H1 (cell line): ENCODE measurements around the gene DERL2. TPM values are rescaled to one million over a fixed set of nuclear protein-coding genes. Genes with fewer than 3 reads are reported as not detected.

Experiments used
- HDAC2 ChIP-seq, 2 experiments: fragments of 300-600 bp in 1 of 2; sonication (generic) in 1 of 2; IDR thresholded peaks; 2 replicates each; pipeline ENCODE4 v1.6.1; 2011 to 2012; ENCODE audit warnings: low read depth in 2 of 2, low read length in 2 of 2, mild to moderate bottlenecking in 2 of 2, moderate library complexity in 2 of 2, borderline replicate concordance in 1 of 2, inconsistent platforms in 1 of 2
- NANOG ChIP-seq: IDR thresholded peaks from 2 replicates; pipeline ENCODE4 v1.6.1; 2011; ENCODE audit warnings: low read length, low read depth, mild to moderate bottlenecking, inconsistent platforms; ENCODE audit not compliant: insufficient read depth, poor library complexity, severe bottlenecking
- SRF ChIP-seq: IDR thresholded peaks from 2 replicates; pipeline ENCODE4 v1.6.1; 2011; ENCODE audit warnings: mild to moderate bottlenecking, low read depth, low read length, moderate library complexity
- polyA plus RNA-seq, 7 experiments: library from polyadenylated mRNA; depleted of rRNA in 3 of 7; stranded (reverse) in 5 of 7; unstranded in 2 of 7; fragments of >200 nt in 5 of 7; fragments of 200-250 nt in 2 of 7; gene quantifications; 1 replicate in 5 of 7; 2 replicates in 1 of 7; 4 replicates in 1 of 7; pipeline versions ENCODE4 v1.2.1 to v1.2.3, GENCODE V29; 2011 to 2013; ENCODE audit warnings: missing spikeins in 2 of 7, mixed read lengths in 2 of 7
- total RNA-seq: library from RNA; stranded (reverse); fragmentation: NEBNext Ultra II Directional; extraction: Animal tissue kit (Norgen Biotek cat#: 25700); gene quantifications from 2 replicates; pipeline ENCODE4 v1.2.1, GENCODE V29; 2021
- TF ChIP-seq, protein P1 (sequence below): IDR thresholded peaks from 2 replicates; pipeline ENCODE4 v1.6.1; 2012; ENCODE audit warnings: low read length, inconsistent platforms
- TF ChIP-seq, protein P2 (sequence below): fragments of 300-600 bp; sonication (generic); IDR thresholded peaks from 2 replicates; pipeline ENCODE4 v1.7.1; 2012; ENCODE audit warnings: low read length, moderate library complexity, mild to moderate bottlenecking, inconsistent platforms; ENCODE audit not compliant: insufficient replicate concordance
- TF ChIP-seq, protein P3 (sequence below): IDR thresholded peaks from 2 replicates; pipeline ENCODE4 v1.6.1; 2012; ENCODE audit warnings: inconsistent platforms

DERL2 gene
- total and polyA plus RNA-seq, 2 of the 8 experiments (the other 6 are each of a cell fraction or from before 2014, with no cell fraction given), result 55.3 to 58.4 TPM

DNA sequence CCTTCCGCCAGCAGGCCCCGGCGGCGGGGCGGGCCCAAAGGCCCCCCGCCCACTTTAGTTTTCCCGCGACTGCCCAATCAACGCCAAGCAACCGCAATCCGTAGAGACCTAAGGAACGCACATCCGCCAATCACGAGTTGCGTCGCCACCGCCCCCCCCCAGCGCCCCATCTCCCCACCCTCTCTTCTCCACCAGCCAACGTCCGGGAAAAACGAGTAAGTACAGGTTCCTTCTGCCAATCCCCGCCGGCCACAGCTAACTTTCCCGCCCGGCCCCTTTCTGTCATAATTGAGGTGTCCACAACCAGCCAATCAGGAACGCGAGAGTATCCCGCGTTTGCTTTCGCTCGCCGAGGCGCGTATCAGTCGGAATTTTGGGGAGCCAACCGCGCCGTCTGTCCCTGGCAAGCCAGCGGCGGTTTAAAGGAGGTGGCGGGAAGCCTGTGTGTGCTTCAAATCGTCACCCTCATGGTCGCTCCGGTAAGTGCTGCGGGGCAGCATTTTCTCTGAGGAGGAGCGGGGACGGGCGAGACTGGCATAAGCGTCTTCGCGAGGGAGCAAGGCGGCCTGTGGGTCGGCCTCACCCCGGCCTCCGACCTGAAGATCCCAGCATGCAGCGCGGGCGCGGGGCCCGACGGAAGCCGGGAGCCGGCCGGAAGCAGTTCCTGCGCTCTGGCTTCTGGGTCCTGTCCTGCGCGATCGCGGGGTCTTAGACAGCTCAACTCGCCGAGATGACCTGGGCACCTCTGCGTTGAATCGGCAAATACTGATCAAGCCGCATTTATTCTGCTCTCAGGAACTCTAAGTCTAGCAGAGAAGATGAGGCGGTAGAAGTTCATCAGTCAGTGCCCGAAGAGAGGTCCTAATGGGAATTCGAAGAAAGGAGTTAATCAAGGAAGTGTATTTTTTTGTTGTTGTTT is 487 bp upstream of the DERL2 start, which contains the start of gene MIS12 (continued):
- TF ChIP-seq HDAC2 (IDR thresholded peaks at IDR 0.05; ENCODE audit: borderline replicate concordance in 1 of 2, low read depth in 2 of 2, low read length in 2 of 2), result no peak
- TF ChIP-seq, protein P1, sequence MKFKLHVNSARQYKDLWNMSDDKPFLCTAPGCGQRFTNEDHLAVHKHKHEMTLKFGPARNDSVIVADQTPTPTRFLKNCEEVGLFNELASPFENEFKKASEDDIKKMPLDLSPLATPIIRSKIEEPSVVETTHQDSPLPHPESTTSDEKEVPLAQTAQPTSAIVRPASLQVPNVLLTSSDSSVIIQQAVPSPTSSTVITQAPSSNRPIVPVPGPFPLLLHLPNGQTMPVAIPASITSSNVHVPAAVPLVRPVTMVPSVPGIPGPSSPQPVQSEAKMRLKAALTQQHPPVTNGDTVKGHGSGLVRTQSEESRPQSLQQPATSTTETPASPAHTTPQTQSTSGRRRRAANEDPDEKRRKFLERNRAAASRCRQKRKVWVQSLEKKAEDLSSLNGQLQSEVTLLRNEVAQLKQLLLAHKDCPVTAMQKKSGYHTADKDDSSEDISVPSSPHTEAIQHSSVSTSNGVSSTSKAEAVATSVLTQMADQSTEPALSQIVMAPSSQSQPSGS, result no peak
- TF ChIP-seq, protein P2, sequence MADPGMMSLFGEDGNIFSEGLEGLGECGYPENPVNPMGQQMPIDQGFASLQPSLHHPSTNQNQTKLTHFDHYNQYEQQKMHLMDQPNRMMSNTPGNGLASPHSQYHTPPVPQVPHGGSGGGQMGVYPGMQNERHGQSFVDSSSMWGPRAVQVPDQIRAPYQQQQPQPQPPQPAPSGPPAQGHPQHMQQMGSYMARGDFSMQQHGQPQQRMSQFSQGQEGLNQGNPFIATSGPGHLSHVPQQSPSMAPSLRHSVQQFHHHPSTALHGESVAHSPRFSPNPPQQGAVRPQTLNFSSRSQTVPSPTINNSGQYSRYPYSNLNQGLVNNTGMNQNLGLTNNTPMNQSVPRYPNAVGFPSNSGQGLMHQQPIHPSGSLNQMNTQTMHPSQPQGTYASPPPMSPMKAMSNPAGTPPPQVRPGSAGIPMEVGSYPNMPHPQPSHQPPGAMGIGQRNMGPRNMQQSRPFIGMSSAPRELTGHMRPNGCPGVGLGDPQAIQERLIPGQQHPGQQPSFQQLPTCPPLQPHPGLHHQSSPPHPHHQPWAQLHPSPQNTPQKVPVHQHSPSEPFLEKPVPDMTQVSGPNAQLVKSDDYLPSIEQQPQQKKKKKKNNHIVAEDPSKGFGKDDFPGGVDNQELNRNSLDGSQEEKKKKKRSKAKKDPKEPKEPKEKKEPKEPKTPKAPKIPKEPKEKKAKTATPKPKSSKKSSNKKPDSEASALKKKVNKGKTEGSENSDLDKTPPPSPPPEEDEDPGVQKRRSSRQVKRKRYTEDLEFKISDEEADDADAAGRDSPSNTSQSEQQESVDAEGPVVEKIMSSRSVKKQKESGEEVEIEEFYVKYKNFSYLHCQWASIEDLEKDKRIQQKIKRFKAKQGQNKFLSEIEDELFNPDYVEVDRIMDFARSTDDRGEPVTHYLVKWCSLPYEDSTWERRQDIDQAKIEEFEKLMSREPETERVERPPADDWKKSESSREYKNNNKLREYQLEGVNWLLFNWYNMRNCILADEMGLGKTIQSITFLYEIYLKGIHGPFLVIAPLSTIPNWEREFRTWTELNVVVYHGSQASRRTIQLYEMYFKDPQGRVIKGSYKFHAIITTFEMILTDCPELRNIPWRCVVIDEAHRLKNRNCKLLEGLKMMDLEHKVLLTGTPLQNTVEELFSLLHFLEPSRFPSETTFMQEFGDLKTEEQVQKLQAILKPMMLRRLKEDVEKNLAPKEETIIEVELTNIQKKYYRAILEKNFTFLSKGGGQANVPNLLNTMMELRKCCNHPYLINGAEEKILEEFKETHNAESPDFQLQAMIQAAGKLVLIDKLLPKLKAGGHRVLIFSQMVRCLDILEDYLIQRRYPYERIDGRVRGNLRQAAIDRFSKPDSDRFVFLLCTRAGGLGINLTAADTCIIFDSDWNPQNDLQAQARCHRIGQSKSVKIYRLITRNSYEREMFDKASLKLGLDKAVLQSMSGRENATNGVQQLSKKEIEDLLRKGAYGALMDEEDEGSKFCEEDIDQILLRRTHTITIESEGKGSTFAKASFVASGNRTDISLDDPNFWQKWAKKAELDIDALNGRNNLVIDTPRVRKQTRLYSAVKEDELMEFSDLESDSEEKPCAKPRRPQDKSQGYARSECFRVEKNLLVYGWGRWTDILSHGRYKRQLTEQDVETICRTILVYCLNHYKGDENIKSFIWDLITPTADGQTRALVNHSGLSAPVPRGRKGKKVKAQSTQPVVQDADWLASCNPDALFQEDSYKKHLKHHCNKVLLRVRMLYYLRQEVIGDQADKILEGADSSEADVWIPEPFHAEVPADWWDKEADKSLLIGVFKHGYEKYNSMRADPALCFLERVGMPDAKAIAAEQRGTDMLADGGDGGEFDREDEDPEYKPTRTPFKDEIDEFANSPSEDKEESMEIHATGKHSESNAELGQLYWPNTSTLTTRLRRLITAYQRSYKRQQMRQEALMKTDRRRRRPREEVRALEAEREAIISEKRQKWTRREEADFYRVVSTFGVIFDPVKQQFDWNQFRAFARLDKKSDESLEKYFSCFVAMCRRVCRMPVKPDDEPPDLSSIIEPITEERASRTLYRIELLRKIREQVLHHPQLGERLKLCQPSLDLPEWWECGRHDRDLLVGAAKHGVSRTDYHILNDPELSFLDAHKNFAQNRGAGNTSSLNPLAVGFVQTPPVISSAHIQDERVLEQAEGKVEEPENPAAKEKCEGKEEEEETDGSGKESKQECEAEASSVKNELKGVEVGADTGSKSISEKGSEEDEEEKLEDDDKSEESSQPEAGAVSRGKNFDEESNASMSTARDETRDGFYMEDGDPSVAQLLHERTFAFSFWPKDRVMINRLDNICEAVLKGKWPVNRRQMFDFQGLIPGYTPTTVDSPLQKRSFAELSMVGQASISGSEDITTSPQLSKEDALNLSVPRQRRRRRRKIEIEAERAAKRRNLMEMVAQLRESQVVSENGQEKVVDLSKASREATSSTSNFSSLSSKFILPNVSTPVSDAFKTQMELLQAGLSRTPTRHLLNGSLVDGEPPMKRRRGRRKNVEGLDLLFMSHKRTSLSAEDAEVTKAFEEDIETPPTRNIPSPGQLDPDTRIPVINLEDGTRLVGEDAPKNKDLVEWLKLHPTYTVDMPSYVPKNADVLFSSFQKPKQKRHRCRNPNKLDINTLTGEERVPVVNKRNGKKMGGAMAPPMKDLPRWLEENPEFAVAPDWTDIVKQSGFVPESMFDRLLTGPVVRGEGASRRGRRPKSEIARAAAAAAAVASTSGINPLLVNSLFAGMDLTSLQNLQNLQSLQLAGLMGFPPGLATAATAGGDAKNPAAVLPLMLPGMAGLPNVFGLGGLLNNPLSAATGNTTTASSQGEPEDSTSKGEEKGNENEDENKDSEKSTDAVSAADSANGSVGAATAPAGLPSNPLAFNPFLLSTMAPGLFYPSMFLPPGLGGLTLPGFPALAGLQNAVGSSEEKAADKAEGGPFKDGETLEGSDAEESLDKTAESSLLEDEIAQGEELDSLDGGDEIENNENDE, result no peak
- TF ChIP-seq, protein P3, sequence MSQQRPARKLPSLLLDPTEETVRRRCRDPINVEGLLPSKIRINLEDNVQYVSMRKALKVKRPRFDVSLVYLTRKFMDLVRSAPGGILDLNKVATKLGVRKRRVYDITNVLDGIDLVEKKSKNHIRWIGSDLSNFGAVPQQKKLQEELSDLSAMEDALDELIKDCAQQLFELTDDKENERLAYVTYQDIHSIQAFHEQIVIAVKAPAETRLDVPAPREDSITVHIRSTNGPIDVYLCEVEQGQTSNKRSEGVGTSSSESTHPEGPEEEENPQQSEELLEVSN, result peak; percentile 97
- TF ChIP-seq NANOG, result no peak
- TF ChIP-seq SRF, result no peak
